ENCODE results near the gene EEFSEC. TPM values are rescaled to one million over a fixed set of nuclear protein-coding genes. Genes with fewer than 3 reads are reported as not detected.

Gene EEFSEC
- total RNA-seq, 1 donor from 2014 or later: 12.6 TPM

DNA sequence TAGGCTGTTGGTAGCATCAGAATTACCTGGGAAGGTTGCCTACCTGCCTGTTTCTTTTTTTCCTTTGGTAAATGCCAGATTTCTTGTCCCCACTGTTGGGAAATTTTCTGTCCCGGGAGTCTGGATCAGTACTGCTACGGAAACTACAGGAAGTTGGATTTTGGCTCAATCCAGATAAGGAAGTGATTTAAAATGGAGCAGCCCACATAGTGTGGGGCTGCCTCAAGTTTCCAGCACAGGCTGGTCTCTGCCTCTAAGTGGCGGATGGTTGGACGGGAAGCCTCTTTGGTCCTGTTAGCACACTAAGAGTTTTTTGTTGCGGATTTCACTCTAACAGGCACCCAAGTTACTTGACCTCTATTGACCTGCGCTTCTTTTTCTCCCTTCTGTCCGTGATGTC is 54.7 kb downstream of the EEFSEC start:
- TF ChIP-seq, protein P1, sequence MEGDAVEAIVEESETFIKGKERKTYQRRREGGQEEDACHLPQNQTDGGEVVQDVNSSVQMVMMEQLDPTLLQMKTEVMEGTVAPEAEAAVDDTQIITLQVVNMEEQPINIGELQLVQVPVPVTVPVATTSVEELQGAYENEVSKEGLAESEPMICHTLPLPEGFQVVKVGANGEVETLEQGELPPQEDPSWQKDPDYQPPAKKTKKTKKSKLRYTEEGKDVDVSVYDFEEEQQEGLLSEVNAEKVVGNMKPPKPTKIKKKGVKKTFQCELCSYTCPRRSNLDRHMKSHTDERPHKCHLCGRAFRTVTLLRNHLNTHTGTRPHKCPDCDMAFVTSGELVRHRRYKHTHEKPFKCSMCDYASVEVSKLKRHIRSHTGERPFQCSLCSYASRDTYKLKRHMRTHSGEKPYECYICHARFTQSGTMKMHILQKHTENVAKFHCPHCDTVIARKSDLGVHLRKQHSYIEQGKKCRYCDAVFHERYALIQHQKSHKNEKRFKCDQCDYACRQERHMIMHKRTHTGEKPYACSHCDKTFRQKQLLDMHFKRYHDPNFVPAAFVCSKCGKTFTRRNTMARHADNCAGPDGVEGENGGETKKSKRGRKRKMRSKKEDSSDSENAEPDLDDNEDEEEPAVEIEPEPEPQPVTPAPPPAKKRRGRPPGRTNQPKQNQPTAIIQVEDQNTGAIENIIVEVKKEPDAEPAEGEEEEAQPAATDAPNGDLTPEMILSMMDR (IDR thresholded peaks at IDR 0.05; ENCODE audit: insufficient read depth, low read length, poor library complexity, severe bottlenecking): no peak
- DNase-seq (ENCODE audit: low read depth): no peak
- H3K27me3 ChIP-seq (ENCODE audit: control insufficient read depth, insufficient read depth, low read length): no peaks in the 10 kb centered on the region
- no peak overlapping the region for H3K4me3 ChIP-seq (ENCODE audit: low read depth, low read length)
- H3K36me3 ChIP-seq (ENCODE audit: control insufficient read depth, insufficient read depth, low read length): no peaks in the 10 kb centered on the region

DNA sequence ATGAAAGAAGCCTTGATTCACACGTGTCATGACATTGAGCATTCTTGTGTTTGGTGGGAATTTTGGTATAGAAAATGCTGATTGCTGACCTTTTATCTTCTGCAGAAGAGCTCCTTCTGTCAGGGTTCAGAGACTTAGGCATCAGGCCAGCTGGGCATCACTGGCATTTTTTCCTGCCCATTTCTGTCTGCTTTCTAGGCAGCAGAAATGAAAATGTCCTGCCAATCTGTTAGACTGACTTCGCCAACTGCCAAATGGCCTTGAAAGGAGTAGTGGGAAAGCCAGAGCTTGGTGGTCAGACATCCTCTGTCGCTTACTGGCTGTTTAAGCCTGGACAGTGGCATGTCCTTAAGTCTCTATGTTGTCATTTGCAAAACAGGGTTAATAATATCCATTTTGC is 57.4 kb downstream of the EEFSEC start:
- Histone ChIP-seq H3K27me3 (ENCODE audit: control insufficient read depth, insufficient read depth, low read length) (no peaks in the 10 kb centered on the region), H3K4me3 (ENCODE audit: low read depth, low read length) (no peak overlapping the region), H3K36me3 (ENCODE audit: control insufficient read depth, insufficient read depth, low read length) (no peaks in the 10 kb centered on the region)
- TF ChIP-seq, protein P1 (IDR thresholded peaks at IDR 0.05; ENCODE audit: insufficient read depth, low read length, poor library complexity, severe bottlenecking): no peak
- no peak for DNase-seq (ENCODE audit: low read depth)

DNA sequence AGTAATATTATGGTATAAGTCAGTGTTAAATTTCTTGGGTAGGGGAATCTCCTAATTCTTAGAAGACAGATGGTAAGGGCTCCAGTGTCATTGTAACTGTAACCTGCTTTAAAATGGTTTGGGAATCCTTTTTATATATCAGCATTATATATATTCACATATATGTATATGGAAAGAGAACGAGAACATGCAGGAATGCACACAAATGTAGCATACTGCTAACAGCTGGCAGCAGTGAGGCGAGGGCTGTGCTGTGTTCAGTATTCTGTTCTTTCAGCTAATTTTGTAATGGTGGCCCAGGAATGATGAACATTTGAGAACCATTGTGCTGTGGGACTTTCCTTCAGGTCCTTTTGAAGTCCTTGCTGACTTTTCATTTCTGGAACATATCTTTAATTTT is 60.8 kb downstream of the EEFSEC start:
- TF ChIP-seq, protein P1 (IDR thresholded peaks at IDR 0.05; ENCODE audit: insufficient read depth, low read length, poor library complexity, severe bottlenecking): no peak
- no peaks in the 10 kb centered on the region for H3K36me3 ChIP-seq (ENCODE audit: control insufficient read depth, insufficient read depth, low read length)
- no peak overlapping the region for H3K4me3 ChIP-seq (ENCODE audit: low read depth, low read length)
- no peaks in the 10 kb centered on the region for H3K27me3 ChIP-seq (ENCODE audit: control insufficient read depth, insufficient read depth, low read length)
- no peak for DNase-seq (ENCODE audit: low read depth)

DNA sequence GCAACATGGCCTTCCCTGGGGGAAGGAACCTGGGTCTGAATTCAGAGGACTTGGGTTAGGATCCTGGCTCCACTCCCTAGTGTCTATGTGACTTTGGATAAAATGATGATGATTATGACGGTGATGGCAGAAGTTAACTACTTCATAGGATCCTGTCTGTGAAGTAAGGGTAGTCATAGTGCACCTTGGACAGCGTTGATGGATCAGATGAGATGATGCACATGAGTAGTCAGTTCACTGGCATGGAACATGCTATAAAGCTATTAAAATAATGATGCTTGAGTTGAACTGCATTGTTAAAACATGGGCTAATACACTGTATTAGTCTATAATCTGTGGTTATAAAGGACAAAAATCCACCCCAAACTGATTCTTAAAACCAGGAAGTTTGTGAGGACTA is 62.0 kb downstream of the EEFSEC start:
- no peak for DNase-seq (ENCODE audit: low read depth)
- no peaks in the 10 kb centered on the region for H3K27me3 ChIP-seq (ENCODE audit: control insufficient read depth, insufficient read depth, low read length)

DNA sequence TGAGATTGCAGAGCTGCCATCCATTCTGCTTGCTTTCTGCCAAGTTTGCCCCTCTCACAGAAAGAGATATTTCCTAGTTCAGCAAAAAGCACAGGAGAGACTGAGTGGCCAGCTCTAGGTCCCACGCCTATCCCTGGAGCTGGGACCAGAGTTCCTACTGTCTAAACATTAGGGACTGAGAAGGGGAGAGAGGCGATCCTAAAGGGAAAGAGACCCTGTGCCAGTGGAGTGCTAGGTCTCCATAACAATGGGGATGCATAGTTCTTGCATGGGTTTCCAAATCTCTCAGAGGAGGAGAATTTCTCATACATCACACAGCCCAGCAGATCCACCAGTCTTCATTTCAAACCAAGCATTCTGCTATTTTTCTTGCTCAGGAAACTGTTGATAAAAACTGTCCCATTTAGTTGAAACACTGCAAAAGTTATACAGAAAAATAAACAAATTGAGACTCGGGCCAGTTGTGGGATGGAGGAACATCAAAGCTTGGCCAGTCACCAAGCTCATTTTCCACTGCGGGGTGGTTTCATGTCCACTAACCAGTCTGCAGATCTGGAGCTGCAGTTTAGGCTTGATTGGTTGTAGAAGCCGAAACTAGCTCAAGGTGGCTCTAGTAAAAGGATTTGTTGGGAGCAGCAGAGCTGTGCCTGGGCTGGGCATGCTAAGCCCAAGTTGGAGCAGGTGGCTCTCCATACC is 62.7 kb downstream of the EEFSEC start:
- no peak for DNase-seq (ENCODE audit: low read depth)
- H3K36me3 ChIP-seq (ENCODE audit: control insufficient read depth, insufficient read depth, low read length): no peaks in the 10 kb centered on the region
- no peaks in the 10 kb centered on the region for H3K27me3 ChIP-seq (ENCODE audit: control insufficient read depth, insufficient read depth, low read length)
- no peak overlapping the region for H3K4me3 ChIP-seq (ENCODE audit: low read depth, low read length)
- TF ChIP-seq, protein P1 (IDR thresholded peaks at IDR 0.05; ENCODE audit: insufficient read depth, low read length, poor library complexity, severe bottlenecking): no peak

More for the DNA sequence above, 62.0 kb downstream of the EEFSEC start:
- H3K4me3 ChIP-seq (ENCODE audit: low read depth, low read length): no peak overlapping the region
- no peaks in the 10 kb centered on the region for H3K36me3 ChIP-seq (ENCODE audit: control insufficient read depth, insufficient read depth, low read length)
- TF ChIP-seq, protein P1 (IDR thresholded peaks at IDR 0.05; ENCODE audit: insufficient read depth, low read length, poor library complexity, severe bottlenecking): no peak
